Endodermal cell (in vitro differentiated cells): ENCODE measurements around the gene ZSCAN9. TPM values are rescaled to one million over a fixed set of nuclear protein-coding genes. Genes with fewer than 3 reads are reported as not detected.

ENCODE experiments used
- DNase-seq: peaks from one replicate; pipeline ENCODE4 v3.0.0-alpha.2; 2017
- H3K27ac ChIP-seq: 2 replicates; pipeline ENCODE4 v1.5.1; 2013; ENCODE audit warnings: mild to moderate bottlenecking, low read depth, low read length, moderate library complexity
- H3K27me3 ChIP-seq: 2 replicates; pipeline ENCODE4 v1.6.1; 2013; ENCODE audit warnings: mild to moderate bottlenecking, low read length, moderate library complexity; ENCODE audit not compliant: insufficient read depth, control insufficient read depth, poor library complexity, severe bottlenecking
- H3K36me3 ChIP-seq: 2 replicates; pipeline ENCODE4 v1.7.0; 2013; ENCODE audit warnings: mild to moderate bottlenecking, low read length, moderate library complexity; ENCODE audit not compliant: control insufficient read depth, insufficient read depth
- H3K4me1 ChIP-seq: one replicate; pipeline ENCODE4 v1.7.0; 2013; ENCODE audit warnings: low read length; ENCODE audit not compliant: control insufficient read depth, insufficient read depth
- H3K4me3 ChIP-seq: 2 replicates; pipeline ENCODE4 v1.5.1; 2013; ENCODE audit warnings: mild to moderate bottlenecking, low read length, moderate library complexity
- H3K9ac ChIP-seq: 2 replicates; pipeline ENCODE4 v1.6.1; 2013; ENCODE audit warnings: mild to moderate bottlenecking, low read length, moderate library complexity; ENCODE audit not compliant: poor library complexity, severe bottlenecking; ENCODE audit errors: extremely low read depth
- H3K9me3 ChIP-seq: 2 replicates; pipeline ENCODE4 v1.6.1; 2013; ENCODE audit warnings: mild to moderate bottlenecking, low read length, moderate library complexity; ENCODE audit not compliant: control insufficient read depth
- H3K27ac Mint-ChIP-seq: 2 replicates; pipeline ENCODE4 v1.8.0; 2020; ENCODE audit warnings: mixed read lengths
- H3K27me3 Mint-ChIP-seq: 2 replicates; pipeline ENCODE4 v1.8.0; 2021; ENCODE audit warnings: mild to moderate bottlenecking, mixed read lengths; ENCODE audit not compliant: insufficient read depth
- H3K36me3 Mint-ChIP-seq: 2 replicates; pipeline ENCODE4 v1.8.0; 2020; ENCODE audit warnings: low read depth, mixed read lengths
- H3K4me1 Mint-ChIP-seq: 2 replicates; pipeline ENCODE4 v1.8.0; 2020; ENCODE audit warnings: mixed read lengths
- H3K4me3 Mint-ChIP-seq: 2 replicates; pipeline ENCODE4 v1.8.0; 2020; ENCODE audit warnings: mild to moderate bottlenecking, moderate library complexity, mixed read lengths
- H3K9me3 Mint-ChIP-seq: 2 replicates; pipeline ENCODE4 v1.8.0; 2020; ENCODE audit warnings: mild to moderate bottlenecking, mixed read lengths
- WGBS, 2 experiments: methylation state at CpG; one replicate each; pipeline versions ENCODE4 v1.1.5 to v1.1.7; 2013; ENCODE audit warnings: missing lambda C conversion rate in 2 of 2, mixed read lengths in 1 of 2; ENCODE audit not compliant: insufficient coverage in 1 of 2, insufficient read length in 1 of 2; 5-methylcytosine and 5-hydroxymethylcytosine counted together
- total RNA-seq, 2 donors: library from RNA; stranded (reverse); fragmentation: NEBNext Ultra II Directional in 1 of 2; extraction: Animal tissue kit (Norgen Biotek cat#: 25700) in 1 of 2; gene quantifications; 2 replicates in 1 of 2; 3 replicates in 1 of 2; pipeline ENCODE4 v1.2.1, GENCODE V29; 2021
- TF ChIP-seq, protein P1 (sequence below): fragments of 200-600 bp; sonication (generic); conservative IDR thresholded peaks from 2 replicates; pipeline ENCODE4 v1.5.0; 2021; ENCODE audit warnings: antibody characterized with exemption, mild to moderate bottlenecking

Gene ZSCAN9
- total RNA-seq, 2 donors from 2014 or later = 23.1 to 32.1 TPM

DNA sequence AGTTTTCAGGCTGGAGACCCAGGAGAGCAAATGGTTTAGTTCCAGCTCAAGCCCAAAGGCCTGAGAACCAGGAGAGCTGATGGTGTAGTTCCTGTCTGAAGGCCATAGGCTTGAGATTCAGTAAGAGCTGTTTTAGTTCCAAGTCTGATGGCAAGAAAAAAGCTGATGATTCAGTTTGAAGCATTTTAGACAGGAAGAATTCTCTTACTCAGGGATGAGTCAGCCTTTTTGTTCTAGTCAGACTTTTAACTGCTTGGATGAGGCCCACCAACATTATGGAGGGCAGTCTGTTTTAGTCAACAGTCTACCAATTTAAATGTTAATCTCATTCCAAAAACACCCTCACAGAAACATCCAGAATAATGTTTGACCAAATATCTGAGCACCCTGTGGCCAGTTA, 44.4 kb downstream of the ZSCAN9 start:
- Histone ChIP-seq H3K36me3 (peaks cover 14% of the 10 kb centered on the region), H3K9ac (no peak overlapping the region), H3K27ac (no peak overlapping the region), H3K4me3 (no peak overlapping the region), H3K4me1 (peaks cover 6% of the 10 kb centered on the region), H3K9me3 (no peaks in the 10 kb centered on the region), H3K27me3 (peaks cover 9% of the 10 kb centered on the region)
- H3K4me3 Mint-ChIP-seq = no peak overlapping the region
- H3K27ac Mint-ChIP-seq = no peak overlapping the region
- DNase-seq = no peak
- H3K36me3 Mint-ChIP-seq = peaks cover 28% of the 10 kb centered on the region
- peaks cover 10% of the 10 kb centered on the region for H3K4me1 Mint-ChIP-seq
- TF ChIP-seq, protein P1, sequence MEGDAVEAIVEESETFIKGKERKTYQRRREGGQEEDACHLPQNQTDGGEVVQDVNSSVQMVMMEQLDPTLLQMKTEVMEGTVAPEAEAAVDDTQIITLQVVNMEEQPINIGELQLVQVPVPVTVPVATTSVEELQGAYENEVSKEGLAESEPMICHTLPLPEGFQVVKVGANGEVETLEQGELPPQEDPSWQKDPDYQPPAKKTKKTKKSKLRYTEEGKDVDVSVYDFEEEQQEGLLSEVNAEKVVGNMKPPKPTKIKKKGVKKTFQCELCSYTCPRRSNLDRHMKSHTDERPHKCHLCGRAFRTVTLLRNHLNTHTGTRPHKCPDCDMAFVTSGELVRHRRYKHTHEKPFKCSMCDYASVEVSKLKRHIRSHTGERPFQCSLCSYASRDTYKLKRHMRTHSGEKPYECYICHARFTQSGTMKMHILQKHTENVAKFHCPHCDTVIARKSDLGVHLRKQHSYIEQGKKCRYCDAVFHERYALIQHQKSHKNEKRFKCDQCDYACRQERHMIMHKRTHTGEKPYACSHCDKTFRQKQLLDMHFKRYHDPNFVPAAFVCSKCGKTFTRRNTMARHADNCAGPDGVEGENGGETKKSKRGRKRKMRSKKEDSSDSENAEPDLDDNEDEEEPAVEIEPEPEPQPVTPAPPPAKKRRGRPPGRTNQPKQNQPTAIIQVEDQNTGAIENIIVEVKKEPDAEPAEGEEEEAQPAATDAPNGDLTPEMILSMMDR = no peak
- H3K27me3 Mint-ChIP-seq = no peaks in the 10 kb centered on the region
- no peaks in the 10 kb centered on the region for H3K9me3 Mint-ChIP-seq

DNA sequence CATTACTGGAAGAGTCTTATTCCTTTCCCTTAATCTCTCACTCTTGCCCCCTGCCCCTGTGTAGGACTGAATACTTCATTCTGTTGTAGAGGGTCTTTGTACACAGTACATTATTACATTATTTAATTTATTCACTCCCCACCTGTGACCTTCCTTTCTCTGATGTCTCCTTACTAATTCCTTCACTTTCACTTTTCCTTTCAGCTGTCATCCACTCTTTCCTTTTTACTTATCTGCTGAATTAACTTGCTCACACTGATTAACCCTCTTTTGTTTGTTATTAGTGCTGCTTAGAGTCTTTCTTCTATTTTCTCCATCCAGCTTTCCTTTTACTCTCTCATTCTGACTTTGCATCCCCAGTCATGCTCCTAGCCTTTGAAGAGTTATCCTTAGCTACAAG, 49.8 kb downstream of the ZSCAN9 start:
- TF ChIP-seq, protein P1 = no peak
- Histone ChIP-seq H3K27ac (no peak overlapping the region), H3K36me3 (peaks cover 24% of the 10 kb centered on the region), H3K27me3 (peaks cover 21% of the 10 kb centered on the region), H3K9ac (no peak overlapping the region), H3K4me3 (no peak overlapping the region), H3K4me1 (no peaks in the 10 kb centered on the region), H3K9me3 (no peaks in the 10 kb centered on the region)
- H3K36me3 Mint-ChIP-seq = peaks cover 62% of the 10 kb centered on the region
- peaks cover 6% of the 10 kb centered on the region for H3K4me1 Mint-ChIP-seq
- DNase-seq = no peak
- no peaks in the 10 kb centered on the region for H3K9me3 Mint-ChIP-seq
- H3K27me3 Mint-ChIP-seq = peaks cover under 1% of the 10 kb centered on the region
- H3K4me3 Mint-ChIP-seq = no peak overlapping the region
- H3K27ac Mint-ChIP-seq = no peak overlapping the region

DNA sequence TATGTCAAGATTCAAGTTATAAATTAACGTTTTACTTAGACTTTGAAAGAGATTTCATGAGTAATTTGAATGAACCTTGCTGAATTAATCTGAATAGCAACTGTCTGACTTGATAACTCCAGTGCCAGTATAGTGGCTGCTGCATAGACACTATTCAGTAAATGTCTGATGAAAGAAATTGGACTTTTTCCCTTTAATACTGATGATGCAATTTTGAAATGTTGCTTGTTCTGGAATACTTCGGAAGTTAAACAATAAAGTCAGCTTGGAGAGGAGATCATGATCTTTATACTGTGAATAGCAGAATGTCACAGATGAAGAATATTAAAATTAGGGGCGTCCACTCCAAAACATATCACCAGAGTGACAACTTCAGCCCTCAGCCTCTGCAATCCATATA, 52.7 kb downstream of the ZSCAN9 start:
- Histone ChIP-seq H3K4me3 (no peak overlapping the region), H3K4me1 (no peaks in the 10 kb centered on the region), H3K36me3 (peaks cover 19% of the 10 kb centered on the region), H3K27me3 (peaks cover 26% of the 10 kb centered on the region), H3K27ac (no peak overlapping the region), H3K9ac (no peak overlapping the region), H3K9me3 (no peaks in the 10 kb centered on the region)
- Mint-ChIP-seq H3K9me3 (no peaks in the 10 kb centered on the region), H3K27me3 (peaks cover 2% of the 10 kb centered on the region), H3K36me3 (peaks cover 50% of the 10 kb centered on the region), H3K4me1 (peaks cover 15% of the 10 kb centered on the region), H3K4me3 (no peak overlapping the region), H3K27ac (no peak overlapping the region)
- WGBS, 2 experiments = 87 to 100% methylated on average over 1 to 3 of the region's 3 CpGs
- TF ChIP-seq, protein P1 = no peak
- no peak for DNase-seq
